GM12801 (cell line): ENCODE measurements around the gene ATAD3B.

Experiments used
- TF ChIP-seq, protein P1 (sequence below): IDR thresholded peaks from one replicate; pipeline ENCODE4 v1.5.1; 2011; ENCODE audit warnings: control low read depth; ENCODE audit not compliant: insufficient read length; ENCODE audit errors: extremely low read depth

ATAD3B gene

GRCh38 chr1:1527092-1527816, 55.7 kb downstream of the ATAD3B start:
- TF ChIP-seq, protein P1, sequence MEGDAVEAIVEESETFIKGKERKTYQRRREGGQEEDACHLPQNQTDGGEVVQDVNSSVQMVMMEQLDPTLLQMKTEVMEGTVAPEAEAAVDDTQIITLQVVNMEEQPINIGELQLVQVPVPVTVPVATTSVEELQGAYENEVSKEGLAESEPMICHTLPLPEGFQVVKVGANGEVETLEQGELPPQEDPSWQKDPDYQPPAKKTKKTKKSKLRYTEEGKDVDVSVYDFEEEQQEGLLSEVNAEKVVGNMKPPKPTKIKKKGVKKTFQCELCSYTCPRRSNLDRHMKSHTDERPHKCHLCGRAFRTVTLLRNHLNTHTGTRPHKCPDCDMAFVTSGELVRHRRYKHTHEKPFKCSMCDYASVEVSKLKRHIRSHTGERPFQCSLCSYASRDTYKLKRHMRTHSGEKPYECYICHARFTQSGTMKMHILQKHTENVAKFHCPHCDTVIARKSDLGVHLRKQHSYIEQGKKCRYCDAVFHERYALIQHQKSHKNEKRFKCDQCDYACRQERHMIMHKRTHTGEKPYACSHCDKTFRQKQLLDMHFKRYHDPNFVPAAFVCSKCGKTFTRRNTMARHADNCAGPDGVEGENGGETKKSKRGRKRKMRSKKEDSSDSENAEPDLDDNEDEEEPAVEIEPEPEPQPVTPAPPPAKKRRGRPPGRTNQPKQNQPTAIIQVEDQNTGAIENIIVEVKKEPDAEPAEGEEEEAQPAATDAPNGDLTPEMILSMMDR = no peak

- TF ChIP-seq, protein P1 = no peak
Observed at GRCh38 chr1:1528301-1529267, 57.0 kb downstream of the ATAD3B start.

- TF ChIP-seq, protein P1 = no peak
Observed at GRCh38 chr1:1529321-1529720, 57.8 kb downstream of the ATAD3B start.

DNA sequence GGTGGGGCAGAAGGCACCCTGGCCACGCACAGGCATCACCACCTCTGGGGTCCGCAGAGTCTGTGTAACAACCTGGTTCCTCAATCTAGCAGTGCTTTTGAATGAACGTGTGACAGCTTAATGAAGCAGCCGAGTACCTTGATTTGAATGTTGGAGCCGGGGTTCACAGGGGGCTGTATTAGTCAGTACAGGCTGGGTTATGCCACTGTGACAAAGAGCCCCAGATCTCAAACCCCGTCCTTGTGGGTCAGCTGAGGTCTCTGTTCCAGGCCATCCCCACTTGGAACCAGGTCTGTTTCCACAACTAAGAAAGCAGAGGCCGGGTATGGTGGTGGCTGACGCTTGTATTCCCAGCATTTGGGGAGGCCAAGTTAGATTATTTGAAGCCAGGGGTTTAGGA, 58.4 kb downstream of the ATAD3B start:
- TF ChIP-seq, protein P1 = no peak

GRCh38 chr1:1531947-1532346, 60.4 kb downstream of the ATAD3B start:
- TF ChIP-seq, protein P1 = no peak

DNA sequence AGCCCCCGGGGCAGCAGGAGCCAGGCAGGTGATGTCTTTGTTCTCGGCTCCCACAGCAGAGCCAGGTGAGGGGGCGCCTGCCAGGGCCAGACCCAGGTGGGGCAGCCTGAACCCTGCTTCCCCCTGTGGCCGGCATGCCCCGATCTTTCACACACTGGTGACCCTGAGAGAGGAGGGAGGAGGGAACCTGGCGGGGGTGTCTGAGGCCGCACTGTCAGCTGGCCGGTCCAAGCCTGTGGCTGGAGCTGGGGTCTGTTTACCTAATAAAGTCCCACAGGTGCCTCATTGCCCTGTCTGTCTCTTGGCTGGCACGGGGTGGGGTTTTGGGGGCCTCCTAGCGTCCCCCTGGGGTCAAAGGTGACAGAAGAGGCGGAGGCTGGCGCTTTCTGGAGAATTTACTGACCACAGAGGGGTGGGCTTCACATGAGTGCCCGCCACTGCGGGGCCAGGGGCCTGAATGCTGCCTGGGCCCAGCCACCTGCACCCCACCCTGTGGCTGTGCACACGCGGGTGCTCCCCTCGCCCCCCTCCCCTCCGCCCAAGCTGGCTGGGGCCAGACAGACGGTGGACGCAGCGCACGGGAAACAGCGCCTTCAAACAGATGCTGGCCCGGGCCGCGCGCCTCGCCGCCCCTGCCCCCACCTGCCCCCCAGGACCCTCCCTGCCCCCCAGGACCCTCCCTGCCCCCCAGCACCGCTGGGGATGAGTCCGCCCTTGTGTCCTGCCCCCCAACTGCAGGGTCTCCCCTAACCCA, 63.0 kb downstream of the ATAD3B start:
- TF ChIP-seq, protein P1 = no peak
